ENCODE results near the gene PPP4R3A. TPM values are rescaled to one million over a fixed set of nuclear protein-coding genes. Genes with fewer than 3 reads are reported as not detected.
"Not testable (repeated sequence)": the region's sequence is repeated elsewhere in the genome, so short reads cannot be mapped to it uniquely, and the experiment has no call there.

PPP4R3A gene
- total and polyA plus RNA-seq, 2 donors (not counting 3 experiments of a cell fraction or from before 2014, with no cell fraction given), result 20.5 to 77.0 TPM

DNA sequence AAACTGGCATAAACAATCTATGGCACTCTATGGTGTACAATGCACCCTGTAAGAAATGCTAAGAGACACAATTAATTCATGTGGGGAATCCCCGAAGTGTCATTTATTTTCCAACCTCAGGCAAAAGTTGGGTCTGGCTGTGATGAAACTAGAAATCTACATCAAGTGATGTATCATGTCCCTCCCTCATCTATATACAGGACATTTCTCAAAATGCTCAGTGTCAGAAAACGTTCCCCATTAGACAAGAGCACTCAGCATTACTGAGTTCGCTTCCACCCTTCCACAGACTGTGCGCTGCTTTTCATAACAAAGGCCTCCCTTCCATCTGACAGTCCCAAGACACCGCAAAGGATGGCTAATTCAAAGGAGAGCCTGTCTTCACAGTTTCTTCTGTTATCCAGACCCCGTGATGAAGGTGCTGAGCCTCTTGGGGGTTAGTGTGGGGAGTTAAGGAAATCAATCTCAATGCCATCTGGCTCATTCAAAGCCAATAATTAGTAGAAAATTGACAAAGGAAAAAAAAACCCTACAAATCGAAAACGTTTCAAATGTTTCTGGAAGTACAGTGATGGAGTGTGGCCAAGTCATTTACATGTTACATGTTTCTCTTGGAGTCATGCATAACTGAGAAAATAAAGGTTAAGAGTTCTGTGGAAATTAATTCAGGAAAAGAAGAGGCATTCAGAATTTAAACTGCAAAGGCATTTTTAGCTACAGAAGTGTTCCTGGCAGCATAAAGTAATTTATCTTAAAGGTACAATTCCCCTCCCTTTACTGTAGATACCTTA lies 100.0 kb downstream of the PPP4R3A start:
- dilution Hi-C loops (cut with MboI; ENCODE audit: extremely low pct_ligation_motif_present, low sequenced_read_pairs) (no loop called here), intact Hi-C loops (cut with micrococcal nuclease) (loop anchor here (10.0 kb wide), 1 partner anchor 345 kb away; the partner anchor contains the start of gene RPS6KA5)
- Histone ChIP-seq H3K27me3 (ENCODE audit: control insufficient read depth in 2 of 2, insufficient read depth in 2 of 2, low read length in 2 of 2) (no peaks in the 10 kb centered on the region), H3K79me2 (ENCODE audit: control insufficient read depth, insufficient read depth, low read length) (peaks cover 4% of the 10 kb centered on the region), H3K9me1 (replicated peaks; ENCODE audit: control insufficient read depth, extremely low read depth, insufficient read depth, low read length) (no peaks in the 10 kb centered on the region), H3K4me1 (ENCODE audit: control insufficient read depth, extremely low read depth, insufficient read depth, low read length) (peaks cover 7% of the 10 kb centered on the region), H3K9me3 (replicated peaks; ENCODE audit: control insufficient read depth, insufficient read depth, low read length) (no peaks in the 10 kb centered on the region), H3K4me3 (replicated peaks in 1 of 3; ENCODE audit: insufficient read depth in 1 of 3, low read depth in 1 of 3, low read length in 3 of 3) (no peak overlapping the region), H2AFZ (ENCODE audit: low read depth, low read length) (no peak overlapping the region), H3K27ac (ENCODE audit: insufficient read depth, low read depth, low read length) (no peak overlapping the region), H3K4me2 (ENCODE audit: insufficient read depth, low read length) (no peak overlapping the region), H4K20me1 (replicated peaks; ENCODE audit: control insufficient read depth, extremely low read depth, insufficient read depth, low read length) (no peaks in the 10 kb centered on the region), H3K9ac (replicated peaks; ENCODE audit: extremely low read depth, insufficient read depth, low read length) (no peak overlapping the region), H3K36me3 (ENCODE audit: control insufficient read depth in 2 of 2, extremely low read depth in 1 of 2, insufficient read depth in 2 of 2, low read length in 2 of 2) (peaks cover 3 to 11% of the 10 kb centered on the region in 2 experiments)
- FAIRE-seq (peak; percentile 47), DNase-seq (ENCODE audit: low read depth, low spot score) (no peak)
- POLR2A ChIA-PET, result no interaction called here
- CTCF ChIA-PET, result interaction anchor here (1.1 to 2.3 kb wide), 4 partner anchors 8 to 87 kb away, joined by 4 to 6 read pairs (median 5); no protein-coding TSS in a partner anchor
- no peak for TF ChIP-seq FOS (IDR thresholded peaks at IDR 0.05; ENCODE audit: borderline replicate concordance, insufficient read depth, low read length)
- TF ChIP-seq, protein P1, sequence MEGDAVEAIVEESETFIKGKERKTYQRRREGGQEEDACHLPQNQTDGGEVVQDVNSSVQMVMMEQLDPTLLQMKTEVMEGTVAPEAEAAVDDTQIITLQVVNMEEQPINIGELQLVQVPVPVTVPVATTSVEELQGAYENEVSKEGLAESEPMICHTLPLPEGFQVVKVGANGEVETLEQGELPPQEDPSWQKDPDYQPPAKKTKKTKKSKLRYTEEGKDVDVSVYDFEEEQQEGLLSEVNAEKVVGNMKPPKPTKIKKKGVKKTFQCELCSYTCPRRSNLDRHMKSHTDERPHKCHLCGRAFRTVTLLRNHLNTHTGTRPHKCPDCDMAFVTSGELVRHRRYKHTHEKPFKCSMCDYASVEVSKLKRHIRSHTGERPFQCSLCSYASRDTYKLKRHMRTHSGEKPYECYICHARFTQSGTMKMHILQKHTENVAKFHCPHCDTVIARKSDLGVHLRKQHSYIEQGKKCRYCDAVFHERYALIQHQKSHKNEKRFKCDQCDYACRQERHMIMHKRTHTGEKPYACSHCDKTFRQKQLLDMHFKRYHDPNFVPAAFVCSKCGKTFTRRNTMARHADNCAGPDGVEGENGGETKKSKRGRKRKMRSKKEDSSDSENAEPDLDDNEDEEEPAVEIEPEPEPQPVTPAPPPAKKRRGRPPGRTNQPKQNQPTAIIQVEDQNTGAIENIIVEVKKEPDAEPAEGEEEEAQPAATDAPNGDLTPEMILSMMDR (IDR thresholded peaks at IDR 0.05; ENCODE audit: extremely low read depth in 1 of 2, insufficient read depth in 1 of 2, low read depth in 1 of 2, low read length in 2 of 2), result no peak
- TF ChIP-seq, protein P2, sequence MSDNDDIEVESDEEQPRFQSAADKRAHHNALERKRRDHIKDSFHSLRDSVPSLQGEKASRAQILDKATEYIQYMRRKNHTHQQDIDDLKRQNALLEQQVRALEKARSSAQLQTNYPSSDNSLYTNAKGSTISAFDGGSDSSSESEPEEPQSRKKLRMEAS (IDR thresholded peaks at IDR 0.05; ENCODE audit: insufficient read depth, insufficient read length), result no peak
- TF ChIP-seq JUN (IDR thresholded peaks at IDR 0.05; ENCODE audit: borderline replicate concordance, insufficient read depth, insufficient read length, low read depth), result no peak
- no peak for TF ChIP-seq POLR2A (IDR thresholded peaks at IDR 0.05; ENCODE audit: low read depth, low read length)
- no peak for TF ChIP-seq EZH2 (IDR thresholded peaks at IDR 0.05; ENCODE audit: borderline replicate concordance, low read depth, low read length, severe bottlenecking)
- TF ChIP-seq GATA2 (IDR thresholded peaks at IDR 0.05; ENCODE audit: insufficient read depth, insufficient read length, low read depth, low read length), result no peak
- TF ChIP-seq POLR2AphosphoS5 (IDR thresholded peaks at IDR 0.05; ENCODE audit: insufficient read depth, low read depth, low read length), result no peak
- no peak for TF ChIP-seq MYC (IDR thresholded peaks at IDR 0.05; ENCODE audit: low read depth, low read length)
- BruUV-seq (replicated peaks), result no TSS peak

DNA sequence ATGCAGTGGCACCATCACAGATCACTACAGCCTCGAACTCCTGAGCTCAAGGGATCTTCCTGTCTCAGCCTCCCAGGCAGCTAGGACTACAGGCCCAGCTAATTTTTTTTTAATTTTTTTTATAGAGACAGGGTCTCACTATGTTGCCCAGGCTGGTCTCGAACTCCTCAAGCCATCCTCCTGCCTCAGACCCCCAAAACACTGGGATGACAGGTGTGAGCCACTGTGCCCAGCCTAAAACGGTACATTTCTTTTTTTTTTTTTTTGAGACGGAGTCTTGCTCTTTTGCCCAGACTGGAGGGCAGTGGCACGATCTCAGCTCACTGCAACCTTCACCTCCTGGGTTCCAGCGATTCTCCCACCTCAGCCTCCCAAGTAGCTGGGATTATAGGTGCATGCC lies 100.9 kb downstream of the PPP4R3A start:
- H3K27me3 ChIP-seq (ENCODE audit: control insufficient read depth in 2 of 2, insufficient read depth in 2 of 2, low read length in 2 of 2); BruUV-seq (replicated peaks); intact Hi-C loops (cut with micrococcal nuclease); FAIRE-seq; H3K27ac ChIP-seq (ENCODE audit: insufficient read depth, low read depth, low read length); dilution Hi-C loops (cut with MboI; ENCODE audit: extremely low pct_ligation_motif_present, low sequenced_read_pairs); H3K9me1 ChIP-seq (replicated peaks; ENCODE audit: control insufficient read depth, extremely low read depth, insufficient read depth, low read length); H3K9ac ChIP-seq (replicated peaks; ENCODE audit: extremely low read depth, insufficient read depth, low read length); H3K9me3 ChIP-seq (replicated peaks; ENCODE audit: control insufficient read depth, insufficient read depth, low read length); H3K4me2 ChIP-seq (ENCODE audit: insufficient read depth, low read length); H4K20me1 ChIP-seq (replicated peaks; ENCODE audit: control insufficient read depth, extremely low read depth, insufficient read depth, low read length); H2AFZ ChIP-seq (ENCODE audit: low read depth, low read length); POLR2A ChIA-PET; H3K79me2 ChIP-seq (ENCODE audit: control insufficient read depth, insufficient read depth, low read length); H3K4me3 ChIP-seq (replicated peaks in 1 of 3; ENCODE audit: insufficient read depth in 1 of 3, low read depth in 1 of 3, low read length in 3 of 3); DNase-seq (ENCODE audit: low read depth, low spot score); H3K4me1 ChIP-seq (ENCODE audit: control insufficient read depth, extremely low read depth, insufficient read depth, low read length): not testable (repeated sequence)
- CTCF ChIA-PET, result interaction anchor here (0.6 to 1.0 kb wide), 3 partner anchors 11 to 1222 kb away, joined by 3 to 6 read pairs (median 4); no protein-coding TSS in a partner anchor
- H3K36me3 ChIP-seq (ENCODE audit: control insufficient read depth in 2 of 2, extremely low read depth in 1 of 2, insufficient read depth in 2 of 2, low read length in 2 of 2), result peaks cover 0 to 11% of the 10 kb centered on the region in 2 experiments
